GM18508 (cell line): Measurements from ENCODE around the gene LRSAM1.
"Not testable (repeated sequence)": the region's sequence is repeated elsewhere in the genome, so short reads cannot be mapped to it uniquely, and the experiment has no call there.

ENCODE experiments used
- ATAC-seq: cut with Tn5 transposase; IDR thresholded peaks from one replicate; pipeline ENCODE4 v1.9.1; 2021; ENCODE audit warnings: moderate number of reproducible peaks; ENCODE audit not compliant: insufficient read depth, unreplicated experiment

Gene LRSAM1

DNA sequence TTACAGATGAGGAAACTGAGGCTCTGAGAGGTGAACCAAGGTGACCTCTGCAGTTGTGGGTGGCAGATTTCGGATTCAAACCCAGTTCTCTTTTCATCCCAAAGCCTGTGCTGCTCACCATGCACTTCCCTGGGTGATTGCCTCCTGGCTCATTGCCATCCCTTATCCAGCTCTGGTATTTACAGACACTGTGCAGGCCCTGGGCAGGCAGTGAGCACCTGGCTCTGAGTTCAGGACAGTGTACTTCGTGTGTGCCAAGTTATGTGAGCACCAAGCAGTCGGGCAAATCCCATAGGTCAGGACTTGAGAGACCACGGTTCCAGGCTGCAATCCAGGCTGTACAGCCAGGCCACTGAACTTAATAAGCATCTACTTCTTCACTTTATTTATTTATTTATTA is 1.4 kb downstream of the LRSAM1 start:
- ATAC-seq: no peak

- ATAC-seq: no peak
Measured at GRCh38 chr9:127455324-127455992, 4.1 kb downstream of the LRSAM1 start.

GRCh38 chr9:127457191-127457878 is 6.0 kb downstream of the LRSAM1 start:
- no peak for ATAC-seq

- ATAC-seq: no peak
Measured at GRCh38 chr9:127458921-127459320, 7.6 kb downstream of the LRSAM1 start.

- no peak for ATAC-seq
Measured at GRCh38 chr9:127463382-127463781, 12.1 kb downstream of the LRSAM1 start.

DNA sequence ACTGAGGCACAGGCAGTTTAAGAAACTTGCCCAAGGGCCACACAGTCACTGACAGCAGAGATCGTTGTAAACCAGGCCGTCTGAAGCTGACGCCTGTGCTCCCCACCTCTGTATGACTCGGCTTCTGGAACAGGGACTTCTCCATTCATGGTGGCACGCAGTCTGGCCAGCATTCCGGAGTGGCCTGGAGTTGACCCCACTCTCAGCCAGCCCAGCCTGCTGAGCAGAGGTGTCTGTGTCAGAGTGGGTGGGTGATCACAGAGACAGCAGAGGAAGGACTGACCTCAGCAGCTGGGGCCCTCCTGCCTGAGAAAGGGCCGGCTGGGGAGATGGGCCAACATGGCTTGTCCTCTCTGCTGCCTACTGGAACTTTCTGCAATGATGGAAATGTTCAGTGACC is 12.6 kb downstream of the LRSAM1 start:
- no peak for ATAC-seq

- ATAC-seq: not testable (repeated sequence)
Measured at GRCh38 chr9:127466407-127466917, 15.2 kb downstream of the LRSAM1 start.

- no peak for ATAC-seq
Measured at GRCh38 chr9:127467621-127468020, 16.3 kb downstream of the LRSAM1 start.

DNA sequence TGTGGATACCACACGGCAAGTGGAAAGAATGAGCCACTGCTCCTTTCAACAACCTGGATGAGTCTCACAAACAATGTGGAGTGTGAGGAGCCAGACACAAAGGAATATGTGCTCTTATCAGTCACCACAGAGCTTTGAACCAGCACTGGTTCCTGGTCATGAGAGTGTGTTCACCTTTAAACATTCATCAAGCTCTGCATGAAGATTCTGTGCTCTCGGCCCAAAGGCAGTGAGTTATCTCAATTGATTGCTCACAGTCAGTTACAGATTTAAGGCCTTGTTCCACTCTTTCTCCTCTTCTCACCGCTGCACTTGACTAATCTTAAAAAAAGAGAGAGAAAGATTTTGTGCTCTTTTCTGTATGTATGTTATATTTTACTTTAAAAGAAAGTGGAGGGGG is 19.4 kb downstream of the LRSAM1 start:
- ATAC-seq: no peak

DNA sequence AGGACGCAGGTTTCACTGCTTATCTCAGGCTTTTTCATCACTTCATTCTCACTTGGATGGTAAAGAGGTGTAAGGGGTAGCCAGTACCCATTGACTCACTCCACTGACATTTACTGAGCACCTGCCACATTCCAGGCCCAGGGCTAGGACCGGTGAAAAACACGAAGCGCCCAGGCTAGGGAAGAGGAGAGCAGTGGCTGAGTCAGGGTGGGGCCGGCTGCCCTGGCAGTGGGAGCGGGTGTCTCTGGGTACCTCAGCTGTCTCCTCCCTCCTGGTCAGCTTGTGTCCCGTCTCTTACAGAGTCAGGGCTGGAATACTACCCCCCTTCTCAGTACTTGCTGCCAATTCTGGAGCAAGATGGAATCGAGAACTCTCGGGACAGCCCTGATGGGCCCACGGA is 22.2 kb downstream of the LRSAM1 start:
- ATAC-seq: no peak

GRCh38 chr9:127473932-127474331 is 22.6 kb downstream of the LRSAM1 start:
- ATAC-seq: no peak

GRCh38 chr9:127474592-127474991 is 23.3 kb downstream of the LRSAM1 start:
- ATAC-seq: no peak

DNA sequence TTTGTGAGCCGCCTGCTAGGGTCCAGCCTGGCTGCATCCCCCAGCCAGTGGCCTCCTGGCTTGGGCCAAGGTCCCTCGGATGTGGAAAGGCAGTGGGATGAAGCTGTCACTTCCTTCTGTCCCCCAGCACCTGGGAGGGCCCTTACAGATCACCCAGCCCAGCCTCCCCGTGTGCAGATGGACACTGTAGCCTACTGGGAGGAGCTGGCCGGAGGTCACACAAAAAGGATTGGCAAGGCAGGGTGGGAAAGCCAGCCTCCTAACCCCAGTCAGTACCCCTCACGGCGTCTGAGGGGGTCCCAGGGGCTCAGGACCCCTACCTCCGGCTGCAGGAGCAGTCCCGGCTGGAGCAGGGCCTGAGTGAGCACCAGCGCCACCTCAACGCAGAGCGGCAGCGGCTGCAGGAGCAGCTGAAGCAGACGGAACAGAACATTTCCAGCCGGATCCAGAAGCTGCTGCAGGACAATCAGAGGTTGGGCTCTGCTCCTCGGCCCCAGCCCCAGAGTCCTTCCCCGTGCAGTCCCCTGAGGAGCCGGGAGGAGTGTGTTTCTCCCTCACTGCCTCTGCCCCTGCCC is 28.3 kb downstream of the LRSAM1 start:
- no peak for ATAC-seq

GRCh38 chr9:127482662-127483061 is 31.4 kb downstream of the LRSAM1 start:
- ATAC-seq: no peak

DNA sequence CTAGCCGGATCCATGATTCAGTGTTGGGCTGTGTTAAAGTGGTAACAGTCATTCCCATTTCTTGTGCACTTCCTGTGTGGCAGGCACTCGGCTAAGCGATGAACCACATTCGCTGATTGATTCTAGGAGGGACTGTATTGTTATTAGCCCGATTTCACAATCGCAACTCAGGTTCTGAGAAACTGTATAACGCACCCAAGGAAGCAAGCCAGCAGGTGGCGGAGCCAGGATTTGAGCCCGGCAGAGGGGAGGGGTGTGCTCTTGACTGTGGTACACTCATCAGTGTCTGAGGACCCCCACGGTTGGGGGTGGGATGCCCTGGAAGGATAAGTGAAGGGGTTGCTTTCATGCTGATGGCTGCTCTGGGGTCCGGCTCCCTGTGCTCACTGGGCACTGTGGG is 34.7 kb downstream of the LRSAM1 start:
- no peak for ATAC-seq

- no peak for ATAC-seq
Measured at GRCh38 chr9:127488946-127489345, 37.6 kb downstream of the LRSAM1 start.

GRCh38 chr9:127489471-127490115 is 38.3 kb downstream of the LRSAM1 start:
- no peak for ATAC-seq

DNA sequence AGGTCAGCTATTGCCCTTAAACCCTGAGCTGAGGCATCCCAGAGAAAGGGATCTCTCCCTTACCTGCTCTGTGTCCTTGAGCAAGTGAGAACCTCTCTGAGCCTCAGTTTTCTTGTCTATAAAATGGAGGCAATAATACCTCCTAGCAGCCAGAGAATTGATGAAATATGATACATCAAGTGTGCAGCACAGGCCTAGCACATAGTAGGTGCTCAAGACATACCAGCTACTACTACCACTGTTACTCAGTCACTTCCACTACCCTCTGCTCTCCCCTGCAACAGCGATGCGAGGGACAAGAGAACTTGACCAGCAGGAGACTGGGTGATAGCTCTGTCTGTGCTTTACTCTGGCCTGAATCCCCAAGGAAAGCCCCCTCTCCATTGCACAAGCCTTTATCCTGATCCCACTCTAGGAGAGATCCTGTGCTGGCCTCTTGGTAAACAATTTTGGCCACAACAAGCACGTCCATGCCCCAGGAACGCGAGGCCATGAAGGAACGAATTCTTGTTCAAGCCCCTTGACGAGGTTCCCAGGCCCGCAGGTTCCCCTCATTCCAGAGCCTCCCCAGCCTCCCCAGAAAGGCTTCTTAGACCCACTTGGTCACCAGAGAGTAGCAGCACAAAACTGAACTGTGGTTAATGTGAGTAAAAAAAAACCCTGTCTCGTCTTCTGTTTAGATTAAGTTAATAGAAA is 39.4 kb downstream of the LRSAM1 start:
- ATAC-seq: no peak

- no peak for ATAC-seq
Measured at GRCh38 chr9:127491516-127491915, 40.2 kb downstream of the LRSAM1 start.

DNA sequence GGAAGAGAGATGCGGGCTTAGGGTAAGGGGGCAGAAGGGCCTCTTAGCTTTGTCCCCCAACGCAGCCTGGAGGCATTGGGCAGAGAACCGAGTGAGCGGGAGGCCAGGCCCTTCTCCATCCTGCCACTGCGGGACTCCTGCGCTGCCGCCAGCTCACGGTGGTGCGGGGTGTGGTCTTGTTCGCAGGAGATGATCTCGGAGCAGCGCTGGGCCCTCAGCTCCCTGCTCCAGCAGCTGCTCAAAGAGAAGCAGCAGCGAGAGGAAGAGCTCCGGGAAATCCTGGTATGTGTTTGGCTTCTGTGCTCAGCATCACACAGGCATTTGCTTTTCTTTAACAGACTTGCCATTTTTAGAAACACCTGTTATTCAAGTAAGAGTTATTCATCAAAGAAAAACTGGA is 41.3 kb downstream of the LRSAM1 start:
- ATAC-seq: no peak
